Skeletal muscle tissue (tissue), 4 donors: ENCODE data around the gene L3HYPDH. TPM values are rescaled to one million over a fixed set of nuclear protein-coding genes. Genes with fewer than 3 reads are reported as not detected.
A peak's percentile ranks its signal among the peaks of the same experiment; 100 is the strongest.

Source experiments
- H3K27ac ChIP-seq: one replicate; pipeline ENCODE4 v1.7.0; 2013; ENCODE audit warnings: mild to moderate bottlenecking, low read depth, low read length, inconsistent platforms
- H3K27me3 ChIP-seq, 3 donors: one replicate each; pipeline ENCODE4 v1.7.0; 2013; ENCODE audit warnings: low read length in 3 of 3; ENCODE audit not compliant: control insufficient read depth in 3 of 3, insufficient read depth in 3 of 3
- H3K36me3 ChIP-seq, 3 donors: one replicate each; pipeline ENCODE4 v1.7.0; 2013; ENCODE audit warnings: low read length in 3 of 3; ENCODE audit not compliant: control insufficient read depth in 3 of 3, insufficient read depth in 3 of 3
- H3K4me1 ChIP-seq, 3 donors: one replicate each; pipeline ENCODE4 v1.7.0; 2013; ENCODE audit warnings: low read length in 3 of 3, mild to moderate bottlenecking in 3 of 3; ENCODE audit not compliant: control insufficient read depth in 3 of 3, insufficient read depth in 3 of 3
- H3K4me3 ChIP-seq, 3 donors: one replicate each; pipeline ENCODE4 v1.7.0; 2013; ENCODE audit warnings: low read length in 3 of 3
- H3K9ac ChIP-seq, 3 donors: one replicate each; pipeline ENCODE4 v1.7.0; 2013; ENCODE audit warnings: low read length in 3 of 3, mild to moderate bottlenecking in 3 of 3, moderate library complexity in 2 of 3, low read depth in 1 of 3
- H3K9me3 ChIP-seq, 3 donors: one replicate each; pipeline ENCODE4 v1.7.0; 2013; ENCODE audit warnings: low read length in 3 of 3; ENCODE audit not compliant: control insufficient read depth in 3 of 3
- total RNA-seq: library from RNA; depleted of rRNA; stranded (reverse); fragments of >200 nt; gene quantifications from one replicate; pipeline ENCODE4 v1.2.3, GENCODE V29; 2014
- donor health status: Osteomylitis.

Gene L3HYPDH
- total RNA-seq, 1 donor from 2014 or later, result 25.6 TPM

DNA sequence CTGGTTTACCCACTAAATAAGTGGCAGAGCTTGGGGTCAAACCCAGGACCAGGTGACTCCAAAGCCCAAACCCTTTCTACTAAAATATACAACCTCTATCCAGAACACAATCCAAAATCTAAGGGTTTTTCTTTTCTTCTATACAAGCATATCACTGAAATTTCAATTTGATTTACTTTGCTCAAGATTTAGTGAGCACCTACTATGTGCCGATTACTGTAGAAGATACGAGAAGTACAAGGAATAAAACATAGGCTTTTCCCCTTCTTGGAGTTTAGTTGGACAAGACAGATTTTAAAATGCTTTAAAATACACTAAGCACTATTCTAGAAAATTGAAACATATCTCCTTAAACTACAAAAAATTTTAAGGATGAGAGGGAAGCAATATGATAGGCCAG lies 2.8 kb downstream of the L3HYPDH start:
- Histone ChIP-seq H3K27ac (peak overlapping the region; percentile 89), H3K27me3 (no peaks in the 10 kb centered on the region), H3K4me1 (peaks cover 17 to 37% (median 28%) of the 10 kb centered on the region in 3 donors), H3K36me3 (peaks cover 4 to 17% (median 14%) of the 10 kb centered on the region in 3 donors), H3K9me3 (no peaks in the 10 kb centered on the region), H3K9ac (no peak overlapping the region), H3K4me3 (no peak overlapping the region)

- peaks cover 15 to 31% (median 19%) of the 10 kb centered on the region in 3 donors for H3K4me1 ChIP-seq
- peak overlapping the region in 1 of 3 donors; percentile 44 for H3K9ac ChIP-seq
- no peaks in the 10 kb centered on the region for H3K9me3 ChIP-seq
- peaks cover 10 to 26% (median 26%) of the 10 kb centered on the region in 3 donors for H3K36me3 ChIP-seq
- H3K27ac ChIP-seq, result no peak overlapping the region
- H3K4me3 ChIP-seq, result no peak overlapping the region
- H3K27me3 ChIP-seq, result no peaks in the 10 kb centered on the region
Observed at GRCh38 chr14:59480166-59480565, 4.0 kb downstream of the L3HYPDH start.

DNA sequence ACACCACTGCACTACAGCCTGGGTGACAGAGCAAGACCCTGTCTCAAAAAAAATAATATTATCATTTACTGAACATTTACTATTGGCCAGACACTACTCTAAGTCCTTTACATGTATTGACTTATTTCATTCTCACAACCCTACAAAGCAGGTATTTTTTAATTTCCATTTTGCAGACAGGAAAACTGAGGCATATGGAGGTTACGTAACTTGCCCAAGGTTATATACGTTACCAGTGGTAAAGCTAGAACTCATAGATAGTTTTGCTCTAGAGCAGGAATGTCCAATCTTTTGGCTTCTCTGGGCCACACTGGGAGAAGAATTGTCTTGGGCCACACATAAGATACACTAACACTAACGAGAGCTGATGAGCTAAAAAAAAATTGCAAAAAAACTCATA lies 5.7 kb downstream of the L3HYPDH start:
- Histone ChIP-seq H3K4me3 (no peak overlapping the region), H3K27ac (no peak overlapping the region), H3K27me3 (no peaks in the 10 kb centered on the region), H3K9me3 (no peaks in the 10 kb centered on the region), H3K4me1 (peaks cover 13 to 24% (median 18%) of the 10 kb centered on the region in 3 donors), H3K36me3 (peaks cover 11 to 35% (median 29%) of the 10 kb centered on the region in 3 donors), H3K9ac (no peak overlapping the region)

DNA sequence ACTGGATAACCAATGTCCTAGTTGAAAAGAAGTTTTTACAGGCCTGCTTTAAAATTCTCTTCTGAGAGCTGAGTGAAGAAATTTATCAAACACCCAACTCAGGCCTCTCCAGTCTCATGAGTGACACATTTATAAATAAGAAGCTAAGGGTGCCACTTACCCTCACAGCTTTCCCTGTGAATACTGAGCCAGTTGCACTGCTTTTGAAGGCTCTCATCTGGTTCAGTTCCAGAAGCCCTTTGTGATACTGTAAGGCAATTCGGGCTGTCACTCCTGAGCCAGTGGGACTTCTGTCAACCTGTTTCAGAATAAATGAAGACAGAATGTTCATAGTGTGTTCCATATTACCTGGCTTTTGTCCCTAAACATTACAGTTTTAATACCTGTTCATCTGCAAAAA lies 8.5 kb downstream of the L3HYPDH start:
- Histone ChIP-seq H3K36me3 (peaks cover 12 to 41% (median 35%) of the 10 kb centered on the region in 3 donors), H3K9me3 (no peaks in the 10 kb centered on the region), H3K4me1 (peaks cover 0 to 6% (median 0%) of the 10 kb centered on the region in 3 donors), H3K27me3 (no peaks in the 10 kb centered on the region), H3K4me3 (no peak overlapping the region), H3K9ac (no peak overlapping the region), H3K27ac (no peak overlapping the region)

GRCh38 chr14:59474172-59474571 lies 10.0 kb downstream of the L3HYPDH start:
- Histone ChIP-seq H3K9ac (no peak overlapping the region), H3K27me3 (no peaks in the 10 kb centered on the region), H3K9me3 (no peaks in the 10 kb centered on the region), H3K27ac (no peak overlapping the region), H3K4me1 (no peaks in the 10 kb centered on the region), H3K36me3 (peaks cover 12 to 44% (median 35%) of the 10 kb centered on the region in 3 donors), H3K4me3 (no peak overlapping the region)

DNA sequence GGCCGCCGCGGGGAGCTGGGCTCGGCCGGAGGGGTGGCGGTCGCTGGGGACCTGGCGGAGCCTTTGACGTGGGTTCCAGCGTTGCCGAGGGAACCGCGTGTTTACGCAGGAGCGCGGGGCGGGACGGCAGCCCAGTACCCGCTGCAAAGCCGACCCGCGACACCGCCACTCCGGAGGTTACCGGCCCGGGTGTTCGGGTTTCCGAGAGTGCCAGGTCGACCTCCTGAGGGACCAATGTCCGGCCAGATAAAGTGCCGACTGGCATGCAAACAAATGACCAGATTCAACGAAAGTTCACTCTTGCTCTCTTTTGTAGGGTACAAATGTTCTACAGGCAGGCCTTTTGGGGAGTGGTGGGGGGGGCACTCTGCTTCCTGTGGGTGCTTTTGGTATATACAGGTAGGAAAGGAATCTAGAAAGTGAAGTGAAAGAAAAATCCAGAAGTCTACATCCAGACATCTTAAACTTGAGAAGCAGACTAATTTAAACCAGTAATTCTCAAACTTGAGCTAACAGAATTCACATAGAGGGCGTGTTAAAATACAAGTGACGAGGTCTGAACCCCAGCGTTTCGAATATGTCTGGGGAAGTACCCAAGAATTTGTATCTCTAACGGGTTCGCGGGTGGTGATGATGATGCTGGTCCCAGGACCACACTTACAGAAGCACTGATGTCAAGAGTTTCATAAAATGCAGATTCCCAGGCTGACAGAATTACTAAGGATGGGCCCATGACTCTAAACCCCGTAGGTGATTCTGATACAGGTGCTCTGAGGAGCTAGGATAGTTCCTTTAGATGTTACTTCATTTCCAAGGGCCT lies 18.7 kb downstream of the L3HYPDH start, which contains the start of gene GPR135:
GPR135 (minus strand) TSS at position 65 of the 820 bp plus-strand sequence. CDS start 154 bp downstream, outside the sequence.
- H3K9me3 ChIP-seq, result no peaks in the 10 kb centered on the region
- peaks cover 8 to 13% (median 10%) of the 10 kb centered on the region in 3 donors for H3K4me1 ChIP-seq
- H3K9ac ChIP-seq, result peak within 1 kb of the TSS; percentile 28 to 68 (median 66)
- H3K27me3 ChIP-seq, result no peaks in the 10 kb centered on the region
- peak within 1 kb of the TSS; percentile 29 for H3K27ac ChIP-seq
- peak within 1 kb of the TSS; percentile 67 to 82 (median 73) for H3K4me3 ChIP-seq
- H3K36me3 ChIP-seq, result peaks cover 0 to 11% (median 6%) of the 10 kb centered on the region in 3 donors

- Histone ChIP-seq H3K27ac (peak overlapping the region; percentile 29), H3K4me1 (peaks cover 8 to 13% (median 10%) of the 10 kb centered on the region in 3 donors), H3K27me3 (no peaks in the 10 kb centered on the region), H3K9ac (peak overlapping the region; percentile 28 to 68 (median 66)), H3K9me3 (no peaks in the 10 kb centered on the region), H3K4me3 (peak overlapping the region; percentile 67 to 82 (median 73)), H3K36me3 (peaks cover 0 to 11% (median 6%) of the 10 kb centered on the region in 3 donors)
Observed at GRCh38 chr14:59464486-59465315, 19.5 kb downstream of the L3HYPDH start.

- H3K27me3 ChIP-seq, result no peaks in the 10 kb centered on the region
- H3K27ac ChIP-seq, result no peak overlapping the region
- H3K36me3 ChIP-seq, result peaks cover 0 to 12% (median 3%) of the 10 kb centered on the region in 3 donors
- H3K9me3 ChIP-seq, result no peaks in the 10 kb centered on the region
- peaks cover 8 to 13% (median 10%) of the 10 kb centered on the region in 3 donors for H3K4me1 ChIP-seq
- peak overlapping the region; percentile 28 to 68 (median 66) for H3K9ac ChIP-seq
- peak overlapping the region; percentile 62 to 82 (median 73) for H3K4me3 ChIP-seq
Observed at GRCh38 chr14:59463787-59464485, 20.3 kb downstream of the L3HYPDH start.

- peaks cover 8 to 13% (median 10%) of the 10 kb centered on the region in 3 donors for H3K4me1 ChIP-seq
- peaks cover 0 to 10% (median 0%) of the 10 kb centered on the region in 3 donors for H3K36me3 ChIP-seq
- no peak overlapping the region for H3K4me3 ChIP-seq
- H3K9me3 ChIP-seq, result no peaks in the 10 kb centered on the region
- H3K27ac ChIP-seq, result no peak overlapping the region
- H3K27me3 ChIP-seq, result no peaks in the 10 kb centered on the region
- no peak overlapping the region for H3K9ac ChIP-seq
Observed at GRCh38 chr14:59461891-59462290, 22.3 kb downstream of the L3HYPDH start.
